Endothelial cell of umbilical vein (primary cell): ENCODE data around the gene LAD1. TPM values are rescaled to one million over a fixed set of nuclear protein-coding genes. Genes with fewer than 3 reads are reported as not detected.

Experiments
- BruUV-seq: library from RNA; stranded (reverse); fragments of 400-500 nt; replicated peaks from 2 replicates; lab custom pipeline; 2021; lab: Mats Ljungman, UMichigan
- CTCF ChIA-PET: fragments of 300-600, 350-600 bp; sonication (Branson Sonifier 250); formaldehyde crosslinking; loops from one replicate; lab custom pipeline; 2021; ENCODE audit warnings: antibody characterized with exemption, inconsistent platforms; lab: Charles Lee
- POLR2A ChIA-PET: fragments of 300-600, 350-600 bp; sonication (Branson Sonifier 250); formaldehyde crosslinking; loops from one replicate; lab custom pipeline; 2021; ENCODE audit warnings: antibody characterized with exemption, inconsistent platforms; lab: Charles Lee
- DNase-seq: peaks from one replicate; pipeline ENCODE4 v3.0.0-alpha.2; 2011; ENCODE audit warnings: low read depth, low spot score
- FAIRE-seq: peaks from 2 replicates; lab custom pipeline; 2011; peaks lifted over from hg19 to GRCh38; lab: Jason Lieb, UNC
- H2AFZ ChIP-seq: 2 replicates; pipeline ENCODE4 v1.6.0; 2012; ENCODE audit warnings: low read depth, low read length, control low read depth, inconsistent platforms
- H3K27ac ChIP-seq: 2 replicates; pipeline ENCODE4 v1.5.1; 2011; ENCODE audit warnings: low read depth, mild to moderate bottlenecking, control low read depth, low read length, moderate library complexity; ENCODE audit not compliant: insufficient read depth
- H3K27me3 ChIP-seq, 2 experiments: 2 replicates each; pipeline versions ENCODE4 v1.6.0 to v1.6.1; 2011; ENCODE audit warnings: low read length in 2 of 2, mixed read lengths in 1 of 2; ENCODE audit not compliant: control insufficient read depth in 2 of 2, insufficient read depth in 2 of 2
- H3K36me3 ChIP-seq, 2 experiments: 2 replicates in 1 of 2; 3 replicates in 1 of 2; pipeline ENCODE4 v1.5.1; 2011; ENCODE audit warnings: low read length in 2 of 2, mild to moderate bottlenecking in 1 of 2, moderate library complexity in 1 of 2; ENCODE audit not compliant: control insufficient read depth in 2 of 2, insufficient read depth in 2 of 2; ENCODE audit errors: extremely low read depth in 1 of 2
- H3K4me1 ChIP-seq: 3 replicates; pipeline ENCODE4 v1.5.1; 2011; ENCODE audit warnings: mild to moderate bottlenecking, low read length; ENCODE audit not compliant: control insufficient read depth, insufficient read depth; ENCODE audit errors: extremely low read depth
- H3K4me2 ChIP-seq: 2 replicates; pipeline ENCODE4 v1.6.1; 2011; ENCODE audit warnings: low read length, control low read depth, mixed read lengths; ENCODE audit not compliant: insufficient read depth
- H3K4me3 ChIP-seq, 3 experiments: fragments of 200-600 bp in 1 of 3; sonication (generic), shearing (Covaris generic) in 1 of 3; replicated peaks in 1 of 3; 2 replicates each; pipeline ENCODE4 v1.5.1; 2011 to 2016; ENCODE audit warnings: control low read depth in 3 of 3, low read length in 3 of 3, mild to moderate bottlenecking in 2 of 3, inconsistent platforms in 1 of 3, low read depth in 1 of 3, moderate library complexity in 1 of 3; ENCODE audit not compliant: insufficient read depth in 1 of 3
- H3K79me2 ChIP-seq: 2 replicates; pipeline ENCODE4 v1.6.0; 2012; ENCODE audit warnings: low read length, inconsistent platforms; ENCODE audit not compliant: control insufficient read depth, insufficient read depth
- H3K9ac ChIP-seq: replicated peaks from 2 replicates; pipeline ENCODE3; 2011; ENCODE audit warnings: low read length, control low read depth; ENCODE audit not compliant: insufficient read depth; ENCODE audit errors: extremely low read depth
- H3K9me1 ChIP-seq: replicated peaks from 3 replicates; pipeline ENCODE4 v1.6.0; 2011; ENCODE audit warnings: mild to moderate bottlenecking, low read length; ENCODE audit not compliant: control insufficient read depth, insufficient read depth; ENCODE audit errors: extremely low read depth
- H3K9me3 ChIP-seq: replicated peaks from 2 replicates; pipeline ENCODE4 v1.5.1; 2012; ENCODE audit warnings: low read length, inconsistent platforms; ENCODE audit not compliant: control insufficient read depth, insufficient read depth
- H4K20me1 ChIP-seq: replicated peaks from 2 replicates; pipeline ENCODE3; 2011; ENCODE audit warnings: mild to moderate bottlenecking, low read length; ENCODE audit not compliant: control insufficient read depth, insufficient read depth; ENCODE audit errors: extremely low read depth
- CTCF ChIP-seq, 2 donors: IDR thresholded peaks; 1 replicate in 1 of 2; 2 replicates in 1 of 2; pipeline ENCODE4 v1.5.1; 2011; ENCODE audit warnings: low read length in 2 of 2, mild to moderate bottlenecking in 2 of 2, moderate library complexity in 2 of 2, control low read depth in 1 of 2, inconsistent platforms in 1 of 2, low read depth in 1 of 2; ENCODE audit not compliant: insufficient read depth in 1 of 2; ENCODE audit errors: extremely low read depth in 1 of 2
- EZH2 ChIP-seq: IDR thresholded peaks from 2 replicates; pipeline ENCODE4 v1.6.1; 2012; ENCODE audit warnings: borderline replicate concordance, low read depth, mild to moderate bottlenecking, moderate library complexity, low read length, inconsistent platforms; ENCODE audit not compliant: severe bottlenecking
- FOS ChIP-seq: IDR thresholded peaks from 2 replicates; pipeline ENCODE4 v1.6.1; 2011; ENCODE audit warnings: mild to moderate bottlenecking, low read length, moderate library complexity, borderline replicate concordance; ENCODE audit not compliant: insufficient read depth
- GATA2 ChIP-seq: IDR thresholded peaks from 2 replicates; pipeline ENCODE4 v1.7.0; 2011; ENCODE audit warnings: low read depth, mild to moderate bottlenecking, moderate library complexity, mixed read lengths, low read length; ENCODE audit not compliant: insufficient read length, insufficient read depth
- JUN ChIP-seq: IDR thresholded peaks from 2 replicates; pipeline ENCODE4 v1.6.1; 2011; ENCODE audit warnings: borderline replicate concordance, low read depth; ENCODE audit not compliant: insufficient read length, insufficient read depth
- MAX ChIP-seq: IDR thresholded peaks from 2 replicates; pipeline ENCODE4 v1.6.1; 2011; ENCODE audit not compliant: insufficient read depth, insufficient read length
- MYC ChIP-seq: IDR thresholded peaks from one replicate; pipeline ENCODE4 v1.6.1; 2011; ENCODE audit warnings: mild to moderate bottlenecking, low read depth, low read length
- POLR2A ChIP-seq: IDR thresholded peaks from 2 replicates; pipeline ENCODE4 v1.6.1; 2012; ENCODE audit warnings: low read depth, mild to moderate bottlenecking, control low read depth, low read length
- POLR2AphosphoS5 ChIP-seq: IDR thresholded peaks from 2 replicates; pipeline ENCODE4 v1.6.1; 2012; ENCODE audit warnings: low read depth, mild to moderate bottlenecking, control low read depth, low read length, moderate library complexity; ENCODE audit not compliant: insufficient read depth
- dilution Hi-C: fragments of 300-500 bp; cut with MboI; formaldehyde crosslinking; loops from one replicate; pipeline ENCODE4 v1.15.0; 2019; ENCODE audit warnings: low sequenced_read_pairs; ENCODE audit not compliant: extremely low pct_ligation_motif_present
- intact Hi-C: fragments of 100-400 bp; cut with micrococcal nuclease; formaldehyde crosslinking; loops from one replicate; pipeline ENCODE4 v1.10.0; 2022
- polyA plus RNA-seq, 4 experiments: library from polyadenylated mRNA; depleted of rRNA in 3 of 4; stranded (reverse) in 3 of 4; unstranded in 1 of 4; fragments of >200 nt; gene quantifications; 2 replicates each; pipeline versions ENCODE4 v1.2.1 to v1.2.3, GENCODE V29; 2011 to 2012; ENCODE audit warnings: missing spikeins in 1 of 4
- total RNA-seq: library from RNA; stranded (reverse); gene quantifications from 2 replicates; pipeline ENCODE4 v1.2.3, GENCODE V29; 2021

The LAD1 gene
- total and polyA plus RNA-seq, 2 donors (not counting 3 experiments of a cell fraction or from before 2014, with no cell fraction given) = not detected

- ChIA-PET POLR2A (no interaction called here), CTCF (no interaction called here)
- dilution Hi-C loops (no loop called here), intact Hi-C loops (no loop called here)
- no peak for FAIRE-seq
- Histone ChIP-seq H3K4me1 (no peaks in the 10 kb centered on the region), H3K9ac (no peak overlapping the region), H3K4me3 (no peak overlapping the region), H3K9me3 (no peaks in the 10 kb centered on the region), H2AFZ (no peak overlapping the region), H3K4me2 (no peak overlapping the region), H3K27me3 (peaks cover 0 to 5% of the 10 kb centered on the region in 2 experiments), H3K9me1 (no peaks in the 10 kb centered on the region), H3K79me2 (no peaks in the 10 kb centered on the region), H3K36me3 (no peaks in the 10 kb centered on the region), H4K20me1 (no peaks in the 10 kb centered on the region), H3K27ac (no peak overlapping the region)
- no TSS peak for BruUV-seq
- no peak for DNase-seq
- TF ChIP-seq MYC = no peak
- TF ChIP-seq POLR2A = no peak
- no peak for TF ChIP-seq FOS
- no peak for TF ChIP-seq GATA2
- TF ChIP-seq JUN = no peak
- no peak for TF ChIP-seq MAX
- TF ChIP-seq POLR2AphosphoS5 = no peak
- no peak for TF ChIP-seq EZH2
- TF ChIP-seq CTCF (IDR thresholded peaks at IDR 0.05; ENCODE audit: extremely low read depth in 1 of 2, insufficient read depth in 1 of 2, low read depth in 1 of 2, low read length in 2 of 2) = no peak
Observed at GRCh38 chr1:201332021-201332420, 67.1 kb downstream of the LAD1 start.
